ENCODE data around the gene CLK2. TPM values are rescaled to one million over a fixed set of nuclear protein-coding genes. Genes with fewer than 3 reads are reported as not detected.
"Not testable (repeated sequence)": the region's sequence is repeated elsewhere in the genome, so short reads cannot be mapped to it uniquely, and the experiment has no call there.

Gene CLK2
- total RNA-seq, 1 donor from 2014 or later: 36.1 TPM

- DNase-seq (ENCODE audit: extremely low read depth, low read depth, low spot score): no peak
Measured at GRCh38 chr1:155268630-155269029, 4.7 kb downstream of the CLK2 start.

GRCh38 chr1:155267373-155267772 lies 5.9 kb downstream of the CLK2 start:
- no peak for DNase-seq (ENCODE audit: extremely low read depth, low read depth, low spot score)

- no peak for DNase-seq (ENCODE audit: extremely low read depth, low read depth, low spot score)
Measured at GRCh38 chr1:155266553-155266952, 6.8 kb downstream of the CLK2 start.

- DNase-seq (ENCODE audit: extremely low read depth, low read depth, low spot score): no peak
Measured at GRCh38 chr1:155263067-155263466, 10.2 kb downstream of the CLK2 start.

GRCh38 chr1:155261852-155262673 lies 11.2 kb downstream of the CLK2 start, which contains the start of gene SCAMP3:
SCAMP3 (minus strand) TSS chr1:155262360; CDS start chr1:155262151, 209 bp downstream.
- DNase-seq (ENCODE audit: extremely low read depth, low read depth, low spot score): peak; percentile 86

- no peak for DNase-seq (ENCODE audit: extremely low read depth, low read depth, low spot score)
Measured at GRCh38 chr1:155261493-155261851, 11.8 kb downstream of the CLK2 start.

GRCh38 chr1:155260276-155260675 lies 13.0 kb downstream of the CLK2 start:
- DNase-seq (ENCODE audit: extremely low read depth, low read depth, low spot score): no peak

- DNase-seq (ENCODE audit: extremely low read depth, low read depth, low spot score): no peak
Measured at GRCh38 chr1:155256058-155256852, 17.0 kb downstream of the CLK2 start.

GRCh38 chr1:155255243-155256007 lies 17.9 kb downstream of the CLK2 start, which contains the start of gene ENTREP3:
ENTREP3 (minus strand) TSS chr1:155255483; CDS start chr1:155254877, 606 bp downstream.
- no peak for DNase-seq (ENCODE audit: extremely low read depth, low read depth, low spot score)

GRCh38 chr1:155254714-155255242 lies 18.5 kb downstream of the CLK2 start:
- no peak for DNase-seq (ENCODE audit: extremely low read depth, low read depth, low spot score)

- DNase-seq (ENCODE audit: extremely low read depth, low read depth, low spot score): no peak
Measured at GRCh38 chr1:155254228-155254713, 19.0 kb downstream of the CLK2 start.

GRCh38 chr1:155253797-155254196 lies 19.5 kb downstream of the CLK2 start:
- no peak for DNase-seq (ENCODE audit: extremely low read depth, low read depth, low spot score)

- no peak for DNase-seq (ENCODE audit: extremely low read depth, low read depth, low spot score)
Measured at GRCh38 chr1:155253208-155253607, 20.1 kb downstream of the CLK2 start.

- no peak for DNase-seq (ENCODE audit: extremely low read depth, low read depth, low spot score)
Measured at GRCh38 chr1:155251566-155251965, 21.7 kb downstream of the CLK2 start.

GRCh38 chr1:155250633-155251449 lies 22.5 kb downstream of the CLK2 start:
- no peak for DNase-seq (ENCODE audit: extremely low read depth, low read depth, low spot score)

- DNase-seq (ENCODE audit: extremely low read depth, low read depth, low spot score): no peak
Measured at GRCh38 chr1:155250246-155250632, 23.1 kb downstream of the CLK2 start.

- no peak for DNase-seq (ENCODE audit: extremely low read depth, low read depth, low spot score)
Measured at GRCh38 chr1:155247667-155248553, 25.4 kb downstream of the CLK2 start.

- DNase-seq (ENCODE audit: extremely low read depth, low read depth, low spot score): not testable (repeated sequence)
Measured at GRCh38 chr1:155246796-155247195, 26.5 kb downstream of the CLK2 start.

GRCh38 chr1:155245163-155245524 lies 28.2 kb downstream of the CLK2 start:
- no peak for DNase-seq (ENCODE audit: extremely low read depth, low read depth, low spot score)

All from glomerular endothelial cell (primary cell).